Left lung (tissue), 10 donors: ENCODE measurements around the gene DAB2IP. TPM values are rescaled to one million over a fixed set of nuclear protein-coding genes. Genes with fewer than 3 reads are reported as not detected.
"Not testable (repeated sequence)": the region's sequence is repeated elsewhere in the genome, so short reads cannot be mapped to it uniquely, and the experiment has no call there.

Experiments used
- ATAC-seq: fragments of 200-7000 bp; cut with Tn5 transposase; one replicate; pipeline ENCODE4 v1.9.1; 2020; ENCODE audit warnings: moderate library complexity
- DNase-seq, 4 donors: peaks; one replicate each; pipeline ENCODE4 v3.0.0-alpha.2; 2013 to 2020
- H3K27ac ChIP-seq, 2 donors: fragments of 200-600 bp; sonication (generic) in 1 of 2; one replicate each; pipeline versions ENCODE4 v1.5.0 to v1.8.0; 2020 to 2021
- H3K27me3 ChIP-seq, 2 donors: fragments of 200-600 bp; sonication (generic) in 1 of 2; one replicate each; pipeline versions ENCODE4 v1.5.0 to v1.8.0; 2020 to 2021
- H3K36me3 ChIP-seq, 2 donors: fragments of 200-600 bp; sonication (generic) in 1 of 2; one replicate each; pipeline versions ENCODE4 v1.5.0 to v1.8.0; 2020 to 2021
- H3K4me1 ChIP-seq, 2 donors: fragments of 200-600 bp; one replicate each; pipeline ENCODE4 v1.8.0; 2021
- H3K4me3 ChIP-seq, 2 donors: fragments of 200-600 bp; sonication (generic) in 1 of 2; one replicate each; pipeline versions ENCODE4 v1.5.0 to v1.8.0; 2020 to 2021; ENCODE audit warnings: mild to moderate bottlenecking in 1 of 2
- H3K9me3 ChIP-seq, 2 donors: fragments of 200-600 bp; sonication (generic) in 1 of 2; one replicate each; pipeline versions ENCODE4 v1.5.0 to v1.8.0; 2020 to 2021
- CTCF ChIP-seq, 2 donors: fragments of 200-600 bp; sonication (generic) in 1 of 2; IDR thresholded peaks; one replicate each; pipeline versions ENCODE4 v1.5.0 to v1.8.0; 2021; ENCODE audit warnings: antibody characterized with exemption in 2 of 2
- intact Hi-C, 2 donors: fragments of 100-400 bp; cut with DNase I; formaldehyde crosslinking; loops; one replicate each; pipeline versions ENCODE4 v1.11.2 to v1.14.2; 2022
- polyA plus RNA-seq, 6 donors: library from polyadenylated mRNA; unstranded; fragments of 120-200 nt; gene quantifications; one replicate each; pipeline ENCODE4 v1.2.1, GENCODE V29; 2013; ENCODE audit not compliant: insufficient read length in 6 of 6
- total RNA-seq, 2 donors: library from RNA; stranded (reverse); fragmentation: NEBNext Ultra II Directional; extraction: Animal tissue kit (Norgen Biotek cat#: 25700); gene quantifications; one replicate each; pipeline ENCODE4 v1.2.1, GENCODE V29; 2021
- donor health status: DM: no; HTN: yes; CAD: no.
- donor health status: DM: no; HTN: no; CAD: no.

DAB2IP gene
- total and polyA plus RNA-seq, 8 donors, result 25.0 to 53.4 (median 34.6) TPM

DNA sequence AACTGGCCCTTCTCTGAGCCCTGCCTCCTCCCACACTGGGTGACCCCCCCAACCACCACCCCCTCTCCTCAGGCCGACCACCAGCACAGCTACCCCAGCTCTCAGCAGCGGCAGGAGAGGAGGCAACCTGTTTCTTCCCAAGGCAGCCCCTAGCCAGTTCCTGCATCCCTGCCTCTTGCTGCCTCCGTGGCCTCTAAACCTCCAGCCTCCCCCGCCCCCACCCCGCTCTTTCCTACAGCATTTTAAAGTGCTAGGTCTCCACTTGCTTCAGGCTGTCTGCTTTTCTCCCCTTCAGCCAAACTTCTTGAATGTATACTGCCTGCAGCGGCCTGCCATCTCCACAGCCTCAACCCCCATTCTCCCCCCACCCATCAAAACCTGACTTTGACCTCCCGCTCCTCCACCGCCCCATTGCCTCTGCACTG, 135.6 kb downstream of the DAB2IP start:
- ATAC-seq, result no peak
- no peaks in the 10 kb centered on the region for H3K27me3 ChIP-seq
- no peaks in the 10 kb centered on the region for H3K9me3 ChIP-seq
- intact Hi-C loops, result no loop called here
- no peak for DNase-seq
- no peak overlapping the region for H3K27ac ChIP-seq
- H3K36me3 ChIP-seq, result peaks cover 0 to 30% of the 10 kb centered on the region in 2 donors
- no peak overlapping the region for H3K4me3 ChIP-seq
- H3K4me1 ChIP-seq, result no peaks in the 10 kb centered on the region
- TF ChIP-seq CTCF (IDR thresholded peaks at IDR 0.05), result no peak

DNA sequence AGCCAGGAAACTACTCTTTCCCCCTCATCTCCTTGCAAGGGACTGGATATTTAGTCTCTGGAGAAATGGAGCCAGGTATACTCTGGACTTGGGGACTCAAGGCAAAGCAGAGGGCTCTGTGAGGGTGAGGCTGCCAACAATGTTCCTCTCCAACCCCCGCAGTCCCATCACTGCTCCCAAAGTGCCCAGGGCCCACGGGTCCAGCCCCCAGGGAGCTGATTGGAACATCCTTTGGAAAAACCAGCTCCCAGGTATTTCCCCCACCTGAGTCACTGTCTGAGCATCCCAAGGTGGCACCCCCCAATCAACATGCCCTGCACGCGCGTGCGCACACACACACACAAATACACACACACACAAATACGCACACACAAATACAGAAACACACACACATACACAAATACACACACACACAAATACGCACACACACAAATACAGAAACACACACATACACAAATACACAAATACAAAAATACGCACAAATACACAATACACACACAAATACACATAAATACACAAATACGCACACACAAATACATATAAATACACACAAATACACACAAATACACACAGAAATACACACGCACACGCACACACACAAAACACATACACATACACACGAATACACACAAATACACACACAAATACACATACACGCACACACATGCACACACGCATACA, 137.4 kb downstream of the DAB2IP start:
- no peaks in the 10 kb centered on the region for H3K27me3 ChIP-seq

GRCh38 chr9:121790841-121791240, 139.4 kb downstream of the DAB2IP start:
- no peaks in the 10 kb centered on the region for H3K27me3 ChIP-seq
- ATAC-seq (no peak), DNase-seq (no peak)
- intact Hi-C loops, result no loop called here
- H3K36me3 ChIP-seq, result no peaks in the 10 kb centered on the region
- no peaks in the 10 kb centered on the region for H3K4me1 ChIP-seq
- H3K27ac ChIP-seq, result no peak overlapping the region
- no peak overlapping the region for H3K4me3 ChIP-seq
- no peaks in the 10 kb centered on the region for H3K9me3 ChIP-seq
- no peak for TF ChIP-seq CTCF (IDR thresholded peaks at IDR 0.05)

More for the DNA sequence above, 137.4 kb downstream of the DAB2IP start:
- H3K4me3 ChIP-seq, result no peak overlapping the region
- peaks cover 0 to 12% of the 10 kb centered on the region in 2 donors for H3K36me3 ChIP-seq
- H3K27ac ChIP-seq, result no peak overlapping the region
- H3K4me1 ChIP-seq, result no peaks in the 10 kb centered on the region
- no peaks in the 10 kb centered on the region for H3K9me3 ChIP-seq
- DNase-seq (no peak), ATAC-seq (no peak)
- TF ChIP-seq CTCF (IDR thresholded peaks at IDR 0.05), result no peak
- intact Hi-C loops, result no loop called here

DNA sequence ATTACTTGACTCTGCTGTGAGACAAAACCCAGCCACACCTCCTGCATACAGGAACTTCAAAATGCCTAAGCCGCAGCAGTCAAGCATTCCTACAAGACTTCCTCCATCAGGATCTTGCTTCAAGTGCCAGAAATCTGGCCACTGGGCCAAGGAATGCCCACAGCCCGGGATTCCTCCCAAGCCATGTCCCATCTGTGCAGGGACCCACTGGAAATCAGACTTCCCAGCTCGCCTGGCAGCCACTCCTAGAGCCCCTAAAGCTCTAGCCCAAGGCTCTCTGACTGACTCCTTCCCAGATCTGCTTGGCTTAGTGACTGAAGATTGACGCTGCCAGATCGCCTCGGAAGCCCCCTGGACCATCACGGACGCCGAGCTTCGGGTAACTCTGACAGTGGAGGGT, 141.0 kb downstream of the DAB2IP start:
- DNase-seq, H3K27ac ChIP-seq, H3K36me3 ChIP-seq, H3K4me3 ChIP-seq, H3K4me1 ChIP-seq, H3K27me3 ChIP-seq, ATAC-seq, H3K9me3 ChIP-seq, intact Hi-C loops: not testable (repeated sequence)

DNA sequence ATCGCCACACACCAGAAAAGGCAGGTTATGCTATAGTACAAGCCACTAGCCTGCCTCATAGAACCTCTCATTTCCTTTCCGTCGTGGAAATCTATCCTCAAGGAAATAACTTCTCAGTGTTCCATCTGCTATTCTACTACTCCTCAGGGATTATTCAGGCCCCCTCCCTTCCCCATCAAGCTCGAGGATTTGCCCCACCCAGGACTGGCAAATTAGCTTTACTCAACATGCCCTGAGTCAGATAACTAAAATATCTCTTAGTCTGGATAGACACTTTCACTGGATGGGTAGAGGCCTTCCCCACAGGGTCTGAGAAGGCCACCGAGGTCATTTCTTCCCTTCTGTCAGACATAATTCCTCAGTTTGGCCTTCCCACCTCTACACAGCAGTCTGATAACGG, 142.9 kb downstream of the DAB2IP start:
- ATAC-seq, H3K27me3 ChIP-seq, H3K9me3 ChIP-seq, DNase-seq, H3K27ac ChIP-seq, H3K36me3 ChIP-seq, H3K4me3 ChIP-seq, intact Hi-C loops, H3K4me1 ChIP-seq: not testable (repeated sequence)

- DNase-seq (no peak), ATAC-seq (no peak)
- intact Hi-C loops, result no loop called here
- no peak for TF ChIP-seq CTCF (IDR thresholded peaks at IDR 0.05)
- H3K9me3 ChIP-seq, result no peaks in the 10 kb centered on the region
- H3K4me1 ChIP-seq, result no peaks in the 10 kb centered on the region
- H3K36me3 ChIP-seq, result no peaks in the 10 kb centered on the region
- no peaks in the 10 kb centered on the region for H3K27me3 ChIP-seq
- H3K27ac ChIP-seq, result no peak overlapping the region
- H3K4me3 ChIP-seq, result no peak overlapping the region
Observed at GRCh38 chr9:121797081-121797480, 145.6 kb downstream of the DAB2IP start.
